ENCODE results near the gene APOM. TPM values are rescaled to one million over a fixed set of nuclear protein-coding genes. Genes with fewer than 3 reads are reported as not detected.

The APOM gene
- total RNA-seq, 1 donor from 2014 or later, result 2.2 TPM

DNA sequence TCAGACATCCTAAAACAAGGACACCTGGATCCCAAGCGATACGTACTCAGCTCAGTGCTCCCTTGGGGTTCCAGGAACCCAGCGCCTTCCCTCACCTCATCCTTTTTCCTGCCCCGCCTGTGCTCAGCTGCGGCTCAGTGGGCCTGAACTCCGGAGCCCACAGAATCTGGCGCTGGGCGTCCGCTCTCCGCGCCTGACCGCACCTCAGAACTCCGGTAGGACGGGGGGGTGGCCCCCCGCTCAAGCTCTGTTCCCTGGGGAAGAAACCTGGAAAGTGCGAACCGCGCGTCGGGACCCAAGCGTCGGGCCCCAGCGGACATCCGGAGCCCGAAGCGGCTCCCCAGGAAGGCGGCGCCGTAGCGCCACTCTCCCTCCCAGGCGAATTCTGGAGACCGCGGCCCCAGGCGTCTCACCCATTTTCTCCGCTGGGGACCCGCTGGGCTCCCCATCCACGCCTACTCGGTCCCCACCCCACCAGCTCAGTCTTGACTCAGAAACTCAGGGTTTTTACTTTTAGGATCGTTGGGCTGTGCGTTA is 25.5 kb downstream of the APOM start:
- intact Hi-C loops (cut with micrococcal nuclease), result loop anchor here (2.0 to 5.0 kb wide), 4 partner anchors 22 to 271 kb away; partner anchors contain the start of gene ABHD16A
- no peaks in the 10 kb centered on the region for H3K9me3 Mint-ChIP-seq
- ChIA-PET CTCF (interaction anchor here (0.8 to 3.6 kb wide), 7 partner anchors 46 to 271 kb away, joined by 3 to 22 read pairs (median 7); partner anchors contain the start of gene HSPA1B), POLR2A (interaction anchor here (0.7 to 2.3 kb wide), 14 partner anchors 17 to 187 kb away, joined by 3 to 23 read pairs (median 4); partner anchors contain the start of genes ABHD16A, BAG6, C6orf47 and CLIC1)
- ATAC-seq (ENCODE audit: low read depth) (peak; percentile 55), DNase-seq (peak; percentile 45)
- no peaks in the 10 kb centered on the region for H3K27me3 Mint-ChIP-seq
- peaks cover 11% of the 10 kb centered on the region for H3K36me3 Mint-ChIP-seq (ENCODE audit: low read depth)
- peak overlapping the region; percentile 84 for H3K4me3 Mint-ChIP-seq
- H3K4me1 Mint-ChIP-seq, result peaks cover 39% of the 10 kb centered on the region
- H3K27ac Mint-ChIP-seq, result peak overlapping the region; percentile 24
- TF ChIP-seq, protein P1, sequence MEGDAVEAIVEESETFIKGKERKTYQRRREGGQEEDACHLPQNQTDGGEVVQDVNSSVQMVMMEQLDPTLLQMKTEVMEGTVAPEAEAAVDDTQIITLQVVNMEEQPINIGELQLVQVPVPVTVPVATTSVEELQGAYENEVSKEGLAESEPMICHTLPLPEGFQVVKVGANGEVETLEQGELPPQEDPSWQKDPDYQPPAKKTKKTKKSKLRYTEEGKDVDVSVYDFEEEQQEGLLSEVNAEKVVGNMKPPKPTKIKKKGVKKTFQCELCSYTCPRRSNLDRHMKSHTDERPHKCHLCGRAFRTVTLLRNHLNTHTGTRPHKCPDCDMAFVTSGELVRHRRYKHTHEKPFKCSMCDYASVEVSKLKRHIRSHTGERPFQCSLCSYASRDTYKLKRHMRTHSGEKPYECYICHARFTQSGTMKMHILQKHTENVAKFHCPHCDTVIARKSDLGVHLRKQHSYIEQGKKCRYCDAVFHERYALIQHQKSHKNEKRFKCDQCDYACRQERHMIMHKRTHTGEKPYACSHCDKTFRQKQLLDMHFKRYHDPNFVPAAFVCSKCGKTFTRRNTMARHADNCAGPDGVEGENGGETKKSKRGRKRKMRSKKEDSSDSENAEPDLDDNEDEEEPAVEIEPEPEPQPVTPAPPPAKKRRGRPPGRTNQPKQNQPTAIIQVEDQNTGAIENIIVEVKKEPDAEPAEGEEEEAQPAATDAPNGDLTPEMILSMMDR (IDR thresholded peaks at IDR 0.05), result no peak

DNA sequence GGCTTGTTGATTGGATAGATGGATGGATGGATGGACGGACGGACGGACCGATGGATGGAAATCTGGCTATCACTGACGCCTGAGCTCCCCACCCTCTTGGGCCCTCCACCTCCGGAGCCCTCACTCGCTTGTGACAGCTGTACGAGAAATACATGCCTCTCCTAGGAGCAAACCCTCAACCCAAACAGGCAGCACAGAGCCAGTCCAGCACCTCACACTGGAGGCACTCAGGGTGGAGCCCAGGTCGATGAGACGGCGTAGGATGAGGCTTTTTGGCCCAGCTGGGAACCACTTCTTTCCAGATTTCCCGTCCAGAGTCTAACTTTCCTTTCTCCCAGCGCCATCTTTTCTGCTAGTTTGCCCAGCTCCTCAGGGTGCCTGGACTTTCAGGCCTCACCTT is 27.9 kb downstream of the APOM start:
- Mint-ChIP-seq H3K4me3 (no peak overlapping the region), H3K27ac (no peak overlapping the region), H3K4me1 (peaks cover 30% of the 10 kb centered on the region), H3K36me3 (ENCODE audit: low read depth) (peaks cover 34% of the 10 kb centered on the region), H3K9me3 (no peaks in the 10 kb centered on the region), H3K27me3 (no peaks in the 10 kb centered on the region)
- intact Hi-C loops (cut with micrococcal nuclease), result loop anchor here (5.0 kb wide), 1 partner anchor 269 kb away; no protein-coding TSS in a partner anchor
- POLR2A ChIA-PET, result no interaction called here
- DNase-seq, result no peak
- TF ChIP-seq, protein P1 (IDR thresholded peaks at IDR 0.05), result no peak
- no peak for ATAC-seq (ENCODE audit: low read depth)
- CTCF ChIA-PET, result interaction anchor here (1.0 kb wide), 1 partner anchor 132 kb away, joined by 3 read pairs; the partner anchor contains the start of genes HSPA1A and HSPA1L

DNA sequence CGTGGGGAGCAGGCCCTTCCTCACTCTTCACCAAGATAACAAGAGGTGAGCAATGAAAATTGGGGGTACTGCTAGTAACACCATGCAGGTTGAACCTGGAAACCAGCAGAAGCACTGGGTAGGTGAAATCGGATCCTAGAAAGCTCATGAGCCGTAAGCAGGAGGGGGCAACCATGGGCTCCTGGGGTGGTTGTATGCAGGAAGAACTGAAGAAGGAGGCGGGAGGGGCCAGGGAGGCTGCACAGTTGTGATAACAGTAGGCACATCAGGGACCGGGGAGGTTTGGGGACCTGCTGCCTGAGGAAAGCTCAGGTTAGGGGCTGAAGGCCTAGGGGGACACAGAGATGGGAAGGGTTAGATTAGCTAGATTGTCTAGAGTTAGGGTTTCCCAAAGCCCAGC is 30.8 kb downstream of the APOM start:
- ATAC-seq (ENCODE audit: low read depth) (no peak), DNase-seq (no peak)
- peaks cover 29% of the 10 kb centered on the region for H3K4me1 Mint-ChIP-seq
- CTCF ChIA-PET, result no interaction called here
- H3K4me3 Mint-ChIP-seq, result no peak overlapping the region
- peak overlapping the region; percentile 21 for H3K27ac Mint-ChIP-seq
- intact Hi-C loops (cut with micrococcal nuclease), result no loop called here
- POLR2A ChIA-PET, result interaction anchor here (0.5 to 1.1 kb wide), 2 partner anchors 46 to 54 kb away, joined by 3 read pairs; no protein-coding TSS in a partner anchor
- H3K9me3 Mint-ChIP-seq, result no peaks in the 10 kb centered on the region
- TF ChIP-seq, protein P1 (IDR thresholded peaks at IDR 0.05), result no peak
- peaks cover 62% of the 10 kb centered on the region for H3K36me3 Mint-ChIP-seq (ENCODE audit: low read depth)
- no peaks in the 10 kb centered on the region for H3K27me3 Mint-ChIP-seq

DNA sequence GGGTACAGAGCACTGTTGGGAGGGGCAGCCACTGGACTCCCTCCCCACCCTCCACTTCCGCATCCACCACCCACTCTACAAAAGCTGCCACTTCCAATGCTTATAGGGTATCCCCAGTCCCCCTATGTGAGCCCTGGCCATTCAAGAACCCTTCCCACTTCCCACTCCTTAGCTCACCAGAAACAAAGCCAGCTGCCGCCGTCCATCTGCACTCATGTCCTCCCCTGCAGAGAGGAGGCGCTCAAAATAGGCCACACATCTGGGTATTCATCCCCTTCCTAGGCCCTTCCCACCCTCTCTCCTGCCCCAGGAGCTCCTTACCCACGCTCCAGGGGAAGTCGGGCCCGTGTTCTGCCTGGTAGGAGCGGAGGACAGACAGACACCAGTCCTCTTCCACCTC is 31.6 kb downstream of the APOM start:
- Mint-ChIP-seq H3K4me1 (peaks cover 20% of the 10 kb centered on the region), H3K27ac (no peak overlapping the region), H3K36me3 (ENCODE audit: low read depth) (peaks cover 65% of the 10 kb centered on the region), H3K4me3 (no peak overlapping the region), H3K9me3 (no peaks in the 10 kb centered on the region), H3K27me3 (no peaks in the 10 kb centered on the region)
- POLR2A ChIA-PET, result interaction anchor here (0.6 to 1.1 kb wide), 3 partner anchors 14 to 143 kb away, joined by 3 to 12 read pairs (median 6); no protein-coding TSS in a partner anchor
- TF ChIP-seq, protein P1 (IDR thresholded peaks at IDR 0.05), result no peak
- ATAC-seq (ENCODE audit: low read depth), result no peak
- CTCF ChIA-PET, result no interaction called here
- DNase-seq, result no peak
- intact Hi-C loops (cut with micrococcal nuclease), result no loop called here

DNA sequence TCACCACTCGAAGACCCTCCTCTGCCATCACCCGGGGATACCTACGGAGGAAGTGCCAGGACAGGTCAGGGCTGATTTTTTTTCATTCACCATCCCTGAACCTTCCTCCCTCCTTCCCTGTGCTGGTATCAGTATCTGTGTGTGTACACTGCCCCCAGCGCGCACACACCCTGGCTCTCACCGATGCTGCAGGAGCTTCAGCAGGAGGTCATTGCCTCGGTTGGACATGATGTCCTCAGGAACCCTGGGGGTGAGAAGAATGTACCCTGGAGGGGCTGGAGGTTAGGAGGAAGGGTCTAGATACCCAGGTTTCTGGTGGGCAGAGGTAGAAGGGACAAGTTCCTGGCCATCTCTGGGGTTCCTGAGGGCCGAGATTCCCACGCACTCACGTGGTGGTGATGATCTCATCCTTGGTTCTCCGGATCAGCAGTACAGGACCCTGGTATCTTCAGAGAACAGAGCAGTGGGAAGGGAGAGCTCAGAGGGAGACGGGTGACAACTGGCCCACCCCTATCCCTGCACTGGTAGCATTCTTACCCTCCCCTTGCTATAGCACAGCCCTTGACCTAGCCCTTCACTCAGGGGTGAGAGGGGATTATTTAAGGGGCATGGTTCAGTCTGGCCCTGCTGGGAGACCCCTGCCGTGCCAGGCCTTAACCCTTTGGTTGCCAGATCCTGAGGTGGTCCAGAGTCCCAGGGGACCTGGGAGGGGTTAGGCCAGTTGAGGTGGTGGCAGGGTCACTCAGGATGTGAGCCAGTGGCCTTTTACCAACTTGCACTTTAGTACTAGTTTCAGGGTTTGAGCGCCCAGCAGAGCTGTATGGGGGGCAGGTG is 32.4 kb downstream of the APOM start:
- TF ChIP-seq, protein P1 (IDR thresholded peaks at IDR 0.05), result no peak
- intact Hi-C loops (cut with micrococcal nuclease), result no loop called here
- H3K27ac Mint-ChIP-seq, result no peak overlapping the region
- H3K4me3 Mint-ChIP-seq, result no peak overlapping the region
- H3K9me3 Mint-ChIP-seq, result no peaks in the 10 kb centered on the region
- H3K4me1 Mint-ChIP-seq, result peaks cover 19% of the 10 kb centered on the region
- DNase-seq (no peak), ATAC-seq (ENCODE audit: low read depth) (no peak)
- H3K27me3 Mint-ChIP-seq, result no peaks in the 10 kb centered on the region
- ChIA-PET POLR2A (interaction anchor here (0.6 kb wide), 1 partner anchor 15 kb away, joined by 6 read pairs; no protein-coding TSS in a partner anchor), CTCF (no interaction called here)
- H3K36me3 Mint-ChIP-seq (ENCODE audit: low read depth), result peaks cover 71% of the 10 kb centered on the region
